ENCODE measurements around the gene CFAP65. TPM values are rescaled to one million over a fixed set of nuclear protein-coding genes. Genes with fewer than 3 reads are reported as not detected.

CFAP65 gene
- polyA plus RNA-seq, 1 experiment, result not detected

DNA sequence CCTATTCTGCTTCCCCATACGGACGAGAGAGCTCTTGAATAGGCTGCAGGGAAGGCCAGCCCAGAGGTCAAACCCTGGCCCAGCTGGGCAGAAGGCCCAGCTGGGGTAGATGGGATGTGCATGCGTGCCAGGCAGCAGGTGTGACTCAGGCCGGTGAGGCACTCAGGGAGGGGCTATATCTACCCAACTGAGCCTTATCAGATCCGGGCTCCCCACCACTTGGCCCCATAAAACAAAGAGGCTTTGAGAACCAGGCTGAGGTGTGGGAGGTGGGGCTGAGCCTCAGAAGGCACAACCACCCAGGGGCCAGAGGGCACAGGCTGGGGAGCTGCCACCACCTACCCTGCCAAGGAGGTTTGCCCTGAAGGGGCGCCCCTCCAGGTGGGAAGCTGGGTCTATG lies 8.0 kb upstream of the CFAP65 start:
- CTCF ChIA-PET, result no interaction called here
- no peak overlapping the region for H3K27ac ChIP-seq (ENCODE audit: low read depth, low read length)
- POLR2A ChIA-PET, result no interaction called here
- no peaks in the 10 kb centered on the region for H3K9me3 ChIP-seq (ENCODE audit: control insufficient read depth, insufficient read depth, low read length)
- no peak for DNase-seq (ENCODE audit: low read depth, low spot score)
- H3K4me3 ChIP-seq (ENCODE audit: low read depth, low read length), result no peak overlapping the region
- H3K27me3 ChIP-seq (ENCODE audit: control insufficient read depth, insufficient read depth, low read length), result peaks cover 19% of the 10 kb centered on the region
- TF ChIP-seq, protein P1, sequence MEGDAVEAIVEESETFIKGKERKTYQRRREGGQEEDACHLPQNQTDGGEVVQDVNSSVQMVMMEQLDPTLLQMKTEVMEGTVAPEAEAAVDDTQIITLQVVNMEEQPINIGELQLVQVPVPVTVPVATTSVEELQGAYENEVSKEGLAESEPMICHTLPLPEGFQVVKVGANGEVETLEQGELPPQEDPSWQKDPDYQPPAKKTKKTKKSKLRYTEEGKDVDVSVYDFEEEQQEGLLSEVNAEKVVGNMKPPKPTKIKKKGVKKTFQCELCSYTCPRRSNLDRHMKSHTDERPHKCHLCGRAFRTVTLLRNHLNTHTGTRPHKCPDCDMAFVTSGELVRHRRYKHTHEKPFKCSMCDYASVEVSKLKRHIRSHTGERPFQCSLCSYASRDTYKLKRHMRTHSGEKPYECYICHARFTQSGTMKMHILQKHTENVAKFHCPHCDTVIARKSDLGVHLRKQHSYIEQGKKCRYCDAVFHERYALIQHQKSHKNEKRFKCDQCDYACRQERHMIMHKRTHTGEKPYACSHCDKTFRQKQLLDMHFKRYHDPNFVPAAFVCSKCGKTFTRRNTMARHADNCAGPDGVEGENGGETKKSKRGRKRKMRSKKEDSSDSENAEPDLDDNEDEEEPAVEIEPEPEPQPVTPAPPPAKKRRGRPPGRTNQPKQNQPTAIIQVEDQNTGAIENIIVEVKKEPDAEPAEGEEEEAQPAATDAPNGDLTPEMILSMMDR (IDR thresholded peaks at IDR 0.05; ENCODE audit: low read depth, low read length), result no peak

DNA sequence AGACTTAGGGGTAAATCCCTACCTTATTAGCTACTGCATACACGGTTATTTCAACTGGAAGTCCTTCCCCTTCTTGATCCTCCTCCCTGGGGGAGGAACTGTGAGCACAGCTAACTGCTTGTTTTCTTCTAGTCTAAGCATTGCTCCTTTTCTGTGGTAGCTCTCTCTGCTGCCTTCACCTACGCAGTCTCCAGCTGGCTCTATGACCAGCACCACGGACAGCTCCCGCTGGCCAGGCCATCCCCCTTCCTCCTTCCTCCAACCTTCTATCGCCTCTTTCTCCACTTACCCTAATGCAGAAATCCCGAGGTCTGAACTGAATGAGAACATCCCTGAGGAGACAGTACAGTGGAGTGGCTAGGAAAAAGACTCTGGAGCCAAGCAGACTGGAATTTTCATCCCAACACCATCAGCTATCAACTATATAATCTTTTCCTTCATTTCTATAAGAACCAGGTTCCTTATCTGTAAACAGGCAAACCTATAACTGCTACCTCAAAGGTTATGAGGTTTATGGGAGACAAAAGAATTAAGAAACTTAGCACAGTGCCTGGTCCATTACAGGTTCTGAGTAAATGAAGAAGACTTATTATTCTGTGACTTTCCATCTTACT lies 4.7 kb upstream of the CFAP65 start:
- ChIA-PET POLR2A (no interaction called here), CTCF (interaction anchor here (0.9 to 1.2 kb wide), 2 partner anchors 16 to 109 kb away, joined by 3 to 5 read pairs; no protein-coding TSS in a partner anchor)
- Histone ChIP-seq H3K27ac (ENCODE audit: low read depth, low read length) (no peak overlapping the region), H3K27me3 (ENCODE audit: control insufficient read depth, insufficient read depth, low read length) (peaks cover 22% of the 10 kb centered on the region), H3K4me3 (ENCODE audit: low read depth, low read length) (no peak overlapping the region), H3K9me3 (ENCODE audit: control insufficient read depth, insufficient read depth, low read length) (no peaks in the 10 kb centered on the region)
- no peak for DNase-seq (ENCODE audit: low read depth, low spot score)
- TF ChIP-seq, protein P1 (IDR thresholded peaks at IDR 0.05; ENCODE audit: low read depth, low read length), result no peak

DNA sequence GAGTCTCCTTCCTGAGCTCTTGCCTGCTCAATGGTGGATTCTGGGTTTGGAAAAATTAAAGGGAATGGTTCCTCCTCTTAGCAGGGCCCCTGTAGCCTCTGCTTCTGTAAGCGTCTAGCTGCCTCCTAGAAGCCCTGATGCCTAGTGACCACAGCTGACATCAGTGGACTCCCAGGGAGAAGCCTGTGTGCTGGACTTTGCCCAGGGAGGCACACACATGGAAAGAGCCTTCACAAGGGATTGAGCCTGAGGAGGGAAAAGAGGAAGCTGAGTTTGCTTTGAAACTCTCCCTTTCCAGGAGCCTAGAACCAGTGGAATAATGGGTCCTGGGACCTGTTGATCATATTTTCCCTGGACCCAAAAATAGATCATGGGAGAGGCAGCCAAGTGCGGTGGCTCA lies 1.4 kb upstream of the CFAP65 start:
- Histone ChIP-seq H3K9me3 (ENCODE audit: control insufficient read depth, insufficient read depth, low read length) (no peaks in the 10 kb centered on the region), H3K27me3 (ENCODE audit: control insufficient read depth, insufficient read depth, low read length) (peaks cover 26% of the 10 kb centered on the region), H3K4me3 (ENCODE audit: low read depth, low read length) (no peak overlapping the region), H3K27ac (ENCODE audit: low read depth, low read length) (no peak overlapping the region)
- ChIA-PET CTCF (interaction anchor here (0.8 to 4.5 kb wide), 3 partner anchors 13 to 47 kb away, joined by 4 to 28 read pairs (median 13); no protein-coding TSS in a partner anchor), POLR2A (no interaction called here)
- no peak for DNase-seq (ENCODE audit: low read depth, low spot score)
- TF ChIP-seq, protein P1 (IDR thresholded peaks at IDR 0.05; ENCODE audit: low read depth, low read length), result no peak

DNA sequence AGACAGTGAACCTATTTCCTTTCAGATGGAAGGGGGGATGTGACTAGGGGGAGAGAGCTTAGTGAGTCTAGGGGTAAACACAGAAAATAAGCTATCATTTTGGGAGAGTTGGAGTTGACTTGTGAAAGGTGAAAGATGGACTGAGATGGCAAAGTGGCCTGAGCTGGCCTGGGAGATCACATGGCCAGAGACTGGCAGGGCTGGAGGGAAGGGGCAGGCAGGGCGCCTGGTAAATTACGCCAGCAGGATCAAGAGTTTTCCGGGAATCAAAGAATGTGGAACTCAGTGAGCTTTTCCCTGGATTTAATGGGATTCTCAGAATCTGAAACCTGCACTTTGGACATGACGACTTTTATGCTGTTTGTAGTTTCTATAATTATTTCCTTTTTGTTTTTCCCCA lies 841 bp upstream of the CFAP65 start:
- POLR2A ChIA-PET, result no interaction called here
- no peak overlapping the region for H3K4me3 ChIP-seq (ENCODE audit: low read depth, low read length)
- TF ChIP-seq, protein P1 (IDR thresholded peaks at IDR 0.05; ENCODE audit: low read depth, low read length), result no peak
- no peaks in the 10 kb centered on the region for H3K9me3 ChIP-seq (ENCODE audit: control insufficient read depth, insufficient read depth, low read length)
- peaks cover 26% of the 10 kb centered on the region for H3K27me3 ChIP-seq (ENCODE audit: control insufficient read depth, insufficient read depth, low read length)
- no peak overlapping the region for H3K27ac ChIP-seq (ENCODE audit: low read depth, low read length)
- no peak for DNase-seq (ENCODE audit: low read depth, low spot score)
- CTCF ChIA-PET, result interaction anchor here (0.8 to 4.5 kb wide), 5 partner anchors 12 to 112 kb away, joined by 3 to 28 read pairs (median 4); no protein-coding TSS in a partner anchor

DNA sequence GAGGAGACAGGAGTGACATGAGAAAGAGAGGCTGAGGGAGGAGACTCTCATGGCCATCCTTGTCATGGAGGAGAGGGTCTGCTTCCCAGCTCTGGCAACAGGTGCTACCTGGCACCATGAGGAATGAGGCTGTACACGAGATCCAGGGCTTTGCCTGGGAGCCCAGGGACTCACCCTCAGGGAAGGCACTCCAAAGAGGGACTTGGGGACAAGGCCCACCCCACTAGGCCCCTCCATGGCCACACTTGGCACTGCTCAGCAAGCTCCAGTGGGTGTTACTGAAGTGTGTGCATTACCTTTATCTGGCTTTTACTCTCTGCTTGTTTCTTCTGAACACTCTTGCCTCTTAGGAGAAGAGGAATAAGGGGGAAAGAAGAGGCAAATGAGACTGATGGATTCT lies 2.7 kb downstream of the CFAP65 start:
- H3K27me3 ChIP-seq (ENCODE audit: control insufficient read depth, insufficient read depth, low read length), result peaks cover 38% of the 10 kb centered on the region
- H3K27ac ChIP-seq (ENCODE audit: low read depth, low read length), result no peak overlapping the region
- DNase-seq (ENCODE audit: low read depth, low spot score), result no peak
- no peak overlapping the region for H3K4me3 ChIP-seq (ENCODE audit: low read depth, low read length)
- H3K9me3 ChIP-seq (ENCODE audit: control insufficient read depth, insufficient read depth, low read length), result no peaks in the 10 kb centered on the region
- POLR2A ChIA-PET, result no interaction called here
- CTCF ChIA-PET, result interaction anchor here (1.6 kb wide), 1 partner anchor 9 kb away, joined by 11 read pairs; no protein-coding TSS in a partner anchor
- TF ChIP-seq, protein P1 (IDR thresholded peaks at IDR 0.05; ENCODE audit: low read depth, low read length), result no peak

All from AG04450 (cell line).